Anterior cingulate cortex (tissue), 58 donors: Measurements from ENCODE around the gene TM4SF1.
A peak's percentile ranks its signal among the peaks of the same experiment; 100 is the strongest.

Experiments used
- DNase-seq, 58 donors: peaks; one replicate each; lab custom pipeline; 2025; lab: John Stamatoyannopoulos, UW

Gene TM4SF1

DNA sequence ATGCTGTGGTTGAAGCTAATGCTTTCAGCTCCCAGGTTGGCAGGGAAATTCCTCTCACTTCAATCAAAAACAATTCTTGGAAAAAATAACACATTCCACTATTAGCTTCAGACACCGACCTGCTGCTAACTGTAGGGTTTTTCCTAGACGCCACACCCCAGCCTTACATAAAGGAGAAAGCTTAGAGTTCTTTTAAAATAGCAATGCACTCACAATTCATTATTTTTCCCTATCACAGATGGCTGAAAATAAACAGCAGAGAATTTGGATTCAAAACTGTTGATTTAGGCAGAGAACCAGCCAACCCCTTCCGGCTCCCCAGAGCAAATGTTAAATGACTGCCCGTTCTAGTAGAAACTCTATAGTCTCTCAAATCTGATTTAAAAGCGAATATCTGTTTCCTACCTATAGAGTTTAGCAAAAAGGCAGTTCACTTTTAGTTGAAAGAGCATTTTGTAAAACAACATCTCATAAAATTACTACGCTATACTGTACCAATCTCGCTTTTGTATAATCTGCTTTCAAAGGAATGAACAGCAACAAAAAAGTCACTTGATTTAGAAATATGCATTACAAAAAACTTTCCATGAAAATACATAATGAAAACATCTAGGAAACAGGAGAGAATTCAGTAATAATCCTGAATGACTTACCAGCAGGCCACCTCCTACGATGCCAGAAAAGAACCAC, 586 bp downstream of the TM4SF1 start:
- no peak for DNase-seq

GRCh38 chr3:149375501-149376196, 1.8 kb downstream of the TM4SF1 start:
- no peak for DNase-seq

DNA sequence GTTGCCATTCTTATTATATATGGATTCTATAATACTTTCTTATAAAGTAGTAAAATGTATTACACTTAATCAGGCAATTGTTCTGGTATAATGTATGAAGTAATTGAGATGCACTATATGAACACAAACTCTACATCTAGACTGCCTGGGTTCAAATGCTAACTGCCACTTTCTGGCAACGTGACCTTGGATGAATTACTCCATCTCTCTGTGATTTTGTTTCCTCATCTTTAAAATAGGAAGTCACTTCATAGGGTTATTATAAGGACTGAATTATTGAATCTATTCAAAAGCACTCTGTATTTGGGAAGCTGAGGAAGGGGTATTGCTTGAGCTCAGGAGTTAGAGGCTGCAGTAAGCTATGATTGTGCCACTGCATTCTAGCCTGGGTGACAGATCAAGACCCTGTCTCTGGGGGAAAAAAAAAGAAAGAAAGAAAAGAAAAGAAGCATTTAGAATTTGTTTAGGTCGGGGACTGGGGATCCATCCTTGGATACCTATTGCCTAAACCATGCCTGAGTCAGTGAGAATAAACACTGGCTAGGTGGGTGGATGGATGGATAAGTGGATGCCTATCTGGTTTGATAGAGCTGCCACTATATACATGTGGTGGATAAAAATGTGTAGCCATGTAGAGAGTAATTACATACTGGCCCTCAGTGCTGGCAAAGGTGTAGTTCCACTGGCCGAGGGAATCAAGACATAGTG, 2.5 kb downstream of the TM4SF1 start:
- DNase-seq, result no peak

DNA sequence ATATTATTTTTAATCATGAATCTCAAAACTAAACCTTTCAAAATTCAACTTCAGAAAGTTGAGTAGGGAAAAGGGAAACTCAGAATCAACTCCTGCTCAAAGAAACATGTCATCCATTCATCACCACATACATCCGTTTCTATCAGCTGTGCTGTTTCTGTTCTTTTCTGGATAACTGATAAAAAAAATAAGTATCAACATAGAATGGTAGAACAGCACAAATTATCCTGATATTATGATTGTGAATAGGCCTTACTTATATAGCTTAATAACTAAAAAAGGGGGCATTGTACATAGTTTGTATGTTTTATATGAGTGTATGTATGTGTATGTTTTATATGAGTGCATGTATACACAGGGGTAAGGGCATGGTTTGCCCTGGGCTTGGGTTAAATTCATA, 3.1 kb downstream of the TM4SF1 start:
- DNase-seq, result no peak

GRCh38 chr3:149373235-149374125, 4.0 kb downstream of the TM4SF1 start:
- DNase-seq, result no peak

DNA sequence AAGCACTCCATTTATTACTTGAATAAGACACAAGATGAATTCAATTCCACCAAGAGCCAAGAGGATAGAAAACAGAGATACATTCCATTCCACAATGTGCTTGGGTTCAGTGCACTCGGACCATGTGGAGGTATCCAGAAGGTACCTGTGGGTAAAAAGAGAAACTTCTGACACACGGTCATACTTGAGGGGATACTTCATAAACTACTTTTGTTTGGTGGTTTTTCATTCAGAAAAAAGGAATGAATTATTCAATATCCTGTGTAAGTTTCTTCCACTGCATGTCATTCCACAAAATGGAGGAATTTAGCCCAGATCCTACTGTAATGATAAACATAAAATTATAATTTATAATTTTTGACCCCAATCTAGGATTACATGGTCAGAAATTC, 5.7 kb downstream of the TM4SF1 start:
- DNase-seq, result no peak

DNA sequence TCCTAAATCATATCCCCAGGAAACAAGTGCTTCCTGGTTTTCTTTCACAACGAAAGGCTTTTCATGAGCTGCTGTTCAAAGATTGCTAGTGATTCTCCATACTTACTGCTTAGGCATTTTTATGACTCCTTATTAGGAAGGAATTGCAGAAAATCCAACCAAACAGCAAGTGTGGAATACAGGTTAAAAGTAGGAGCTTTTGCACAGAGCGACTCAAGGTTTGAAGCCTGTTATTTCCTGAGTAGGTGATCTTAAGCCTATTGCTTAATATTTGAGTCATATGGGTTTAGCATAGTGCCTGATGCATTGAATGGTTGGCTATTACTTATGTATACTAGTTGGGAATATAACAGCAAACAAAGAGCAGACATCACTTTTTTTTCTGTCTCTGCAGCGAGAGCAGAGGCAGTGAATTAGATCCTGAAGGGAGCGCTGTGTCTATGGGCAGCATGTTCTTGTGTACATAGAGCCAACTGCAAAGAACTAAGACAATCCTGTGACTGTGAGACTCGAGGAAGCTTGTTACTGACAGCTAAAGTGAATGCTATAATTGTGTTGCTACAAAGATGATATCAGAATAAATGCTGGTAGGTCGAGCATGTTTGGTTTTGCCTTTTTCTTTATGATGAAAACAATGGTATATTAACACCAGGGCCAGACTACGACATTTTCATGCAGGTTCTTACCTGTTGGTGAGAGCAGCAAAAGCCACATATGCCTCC, 6.3 kb downstream of the TM4SF1 start:
- peak in 3 of 58 donors; percentile 1 to 24 (median 3) for DNase-seq

GRCh38 chr3:149369991-149370866, 7.2 kb downstream of the TM4SF1 start:
- no peak for DNase-seq

- DNase-seq, result no peak
These were observed 8.6 kb downstream of the TM4SF1 start for GRCh38 chr3:149368674-149369497.

GRCh38 chr3:149368201-149368673, 9.2 kb downstream of the TM4SF1 start:
- no peak for DNase-seq

DNA sequence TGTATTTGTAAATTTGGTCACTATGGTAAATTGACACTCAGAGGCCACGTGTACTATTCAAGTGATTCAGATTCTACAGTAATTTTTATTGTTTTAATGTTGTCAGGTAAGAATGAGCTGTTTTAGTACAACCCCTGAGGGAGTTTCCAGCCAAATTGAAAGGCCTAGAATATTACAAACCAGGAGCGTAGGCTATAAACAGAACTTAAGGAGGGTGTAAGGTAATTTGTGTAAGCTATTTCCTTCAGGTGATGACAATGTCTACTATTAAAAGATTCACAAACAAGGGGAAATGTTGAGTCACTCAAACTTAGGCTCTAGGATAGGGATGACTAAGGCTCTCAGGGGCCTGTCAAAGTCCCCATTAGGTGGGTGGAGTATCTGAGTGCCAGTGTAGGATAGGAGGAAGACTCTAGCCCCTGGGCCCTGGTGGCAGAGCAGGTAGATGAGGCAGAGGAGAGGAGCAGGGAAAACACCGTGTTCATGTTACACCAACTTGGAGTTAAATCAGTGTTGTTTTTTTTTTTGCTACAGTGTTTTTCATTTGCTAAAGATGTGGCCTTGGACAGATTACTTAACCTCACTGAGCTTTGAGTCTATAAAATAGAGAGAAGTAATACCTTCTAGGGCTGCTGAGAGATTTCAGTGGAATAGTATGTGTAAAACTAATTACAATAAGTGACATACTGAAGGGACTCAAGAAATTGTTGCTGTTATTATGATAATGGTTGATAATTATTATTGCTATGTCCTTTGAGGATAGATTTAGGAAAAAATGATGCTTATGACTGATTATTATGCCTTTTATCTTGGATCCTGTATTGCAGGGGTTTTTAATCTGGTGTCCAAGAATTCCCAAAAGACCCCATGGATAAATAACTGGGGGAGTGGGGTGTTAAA, 10.3 kb downstream of the TM4SF1 start:
- no peak for DNase-seq

DNA sequence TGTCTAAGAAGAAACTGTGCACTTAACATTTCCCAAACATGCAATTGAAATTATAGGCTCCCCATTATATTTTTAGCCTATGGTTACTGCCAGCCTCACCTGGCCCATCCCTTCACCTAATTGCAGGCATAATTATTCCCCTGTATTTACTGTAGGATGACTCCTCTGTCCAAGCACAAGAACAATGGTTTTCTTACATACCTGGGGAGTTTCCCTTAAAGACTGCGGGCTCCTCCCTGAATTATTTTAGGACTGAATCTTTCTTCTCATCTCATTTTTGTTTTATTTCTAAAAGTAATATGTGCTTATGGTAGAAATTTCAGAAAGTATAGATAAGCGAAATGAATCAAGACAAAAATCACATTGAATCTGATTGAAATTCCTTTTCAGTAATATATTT, 11.4 kb downstream of the TM4SF1 start:
- no peak for DNase-seq

- no peak for DNase-seq
These were observed 12.8 kb downstream of the TM4SF1 start for GRCh38 chr3:149364624-149365023.

GRCh38 chr3:149363053-149363452, 14.4 kb downstream of the TM4SF1 start:
- no peak for DNase-seq

- no peak for DNase-seq
These were observed 15.1 kb downstream of the TM4SF1 start for GRCh38 chr3:149362366-149362765.

DNA sequence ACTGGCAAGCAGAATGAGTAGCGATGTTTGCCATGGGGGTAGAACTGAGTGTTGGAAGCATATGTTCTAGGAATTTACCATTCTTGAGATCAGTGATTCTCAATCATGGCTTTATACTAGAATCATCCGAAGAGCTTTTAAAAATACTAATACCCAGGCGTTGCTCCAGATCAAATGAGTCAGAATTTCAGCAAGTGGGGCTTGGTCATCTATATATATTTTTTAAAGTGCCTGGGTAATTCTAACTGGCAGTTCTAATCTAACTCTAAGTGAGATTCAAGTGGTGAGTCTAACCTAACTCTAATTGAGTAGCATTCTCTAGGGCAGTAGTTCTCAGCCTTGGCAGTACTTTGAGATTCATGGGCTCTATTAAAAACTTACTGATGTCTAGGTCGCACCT, 20.8 kb downstream of the TM4SF1 start:
- DNase-seq, result no peak

DNA sequence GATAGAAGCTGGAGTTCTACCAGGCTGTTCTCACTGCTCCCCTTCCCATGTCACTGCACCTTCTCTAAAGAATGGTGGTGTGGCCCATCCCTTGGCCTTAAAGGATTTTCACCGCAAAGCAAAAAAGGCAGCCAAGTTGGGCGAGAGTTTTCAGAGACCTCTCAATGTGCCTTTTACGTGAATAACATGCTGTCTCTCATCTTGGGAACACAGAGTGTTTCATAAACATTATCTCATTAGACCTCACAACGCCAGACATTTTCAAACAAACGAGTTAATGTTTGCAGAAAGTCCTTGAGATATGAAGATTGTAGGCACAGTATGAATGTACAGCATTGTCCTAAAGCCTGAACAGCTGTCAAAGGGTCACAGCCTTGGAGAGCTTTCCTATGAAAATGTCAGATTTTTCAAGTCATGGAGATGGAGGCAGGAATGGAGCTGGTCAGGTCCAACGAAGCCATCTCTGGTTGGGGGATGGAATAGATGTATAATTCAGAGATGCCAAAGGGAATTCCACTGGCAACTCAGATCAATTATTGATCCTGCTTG, 21.3 kb downstream of the TM4SF1 start:
- DNase-seq, result no peak
